Stimulated activated CD8-positive, alpha-beta memory T cell treated with anti-CD3 and anti-CD28 coated beads, Interleukin-7, amount 100 ng/mL, for 48 hours (primary cell): ENCODE data around the gene SCGB1D1.
A peak's percentile ranks its signal among the peaks of the same experiment; 100 is the strongest.
"Not testable (repeated sequence)": the region's sequence is repeated elsewhere in the genome, so short reads cannot be mapped to it uniquely, and the experiment has no call there.

Source experiments
- DNase-seq, 2 donors: peaks; one replicate each; pipeline ENCODE4 v3.0.0-alpha.2; 2020; ENCODE audit warnings: low read depth in 1 of 2; ENCODE audit errors: extremely low read depth in 1 of 2

Gene SCGB1D1

GRCh38 chr11:62157603-62158002 lies 32.4 kb upstream of the SCGB1D1 start:
- no peak for DNase-seq

- DNase-seq = no peak
Measured at GRCh38 chr11:62166371-62166770, 23.6 kb upstream of the SCGB1D1 start.

- DNase-seq = no peak
Measured at GRCh38 chr11:62169448-62169847, 20.6 kb upstream of the SCGB1D1 start.

- DNase-seq = no peak
Measured at GRCh38 chr11:62169935-62170334, 20.1 kb upstream of the SCGB1D1 start.

GRCh38 chr11:62171261-62171723 lies 18.7 kb upstream of the SCGB1D1 start:
- DNase-seq = peak; percentile 21 to 60

- no peak for DNase-seq
Measured at GRCh38 chr11:62172294-62172693, 17.7 kb upstream of the SCGB1D1 start.

- DNase-seq = no peak
Measured at GRCh38 chr11:62176766-62177165, 13.2 kb upstream of the SCGB1D1 start.

GRCh38 chr11:62179995-62180394 lies 10.0 kb upstream of the SCGB1D1 start:
- no peak for DNase-seq

GRCh38 chr11:62181097-62181496 lies 8.9 kb upstream of the SCGB1D1 start:
- no peak for DNase-seq

- no peak for DNase-seq
Measured at GRCh38 chr11:62182147-62182891, 7.7 kb upstream of the SCGB1D1 start.

- no peak for DNase-seq
Measured at GRCh38 chr11:62186195-62186594, 3.8 kb upstream of the SCGB1D1 start.

GRCh38 chr11:62193952-62194351 lies 3.9 kb downstream of the SCGB1D1 start:
- DNase-seq = no peak

- not testable (repeated sequence) for DNase-seq
Measured at GRCh38 chr11:62195010-62195409, 5.0 kb downstream of the SCGB1D1 start.

- no peak for DNase-seq
Measured at GRCh38 chr11:62195945-62196344, 5.9 kb downstream of the SCGB1D1 start.

GRCh38 chr11:62197400-62197799 lies 7.4 kb downstream of the SCGB1D1 start:
- DNase-seq = not testable (repeated sequence)

GRCh38 chr11:62201376-62201775 lies 11.4 kb downstream of the SCGB1D1 start:
- no peak for DNase-seq

GRCh38 chr11:62202910-62203309 lies 12.9 kb downstream of the SCGB1D1 start:
- DNase-seq = no peak

- DNase-seq = no peak
Measured at GRCh38 chr11:62204430-62204829, 14.4 kb downstream of the SCGB1D1 start.

GRCh38 chr11:62205441-62205840 lies 15.4 kb downstream of the SCGB1D1 start:
- no peak for DNase-seq

GRCh38 chr11:62206276-62207066 lies 16.5 kb downstream of the SCGB1D1 start:
- DNase-seq = not testable (repeated sequence)

- no peak for DNase-seq
Measured at GRCh38 chr11:62208785-62209144, 18.7 kb downstream of the SCGB1D1 start.

GRCh38 chr11:62217191-62217748 lies 27.3 kb downstream of the SCGB1D1 start:
- no peak for DNase-seq
